NCI-H446 treated with DMSO at 0.1 percent for 48 hours (cell line): ENCODE measurements around the gene SCYL3.
"Not testable (repeated sequence)": the region's sequence is repeated elsewhere in the genome, so short reads cannot be mapped to it uniquely, and the experiment has no call there.

Experiments
- DNase-seq: peaks from one replicate; lab custom pipeline; 2025; lab: John Stamatoyannopoulos, UW

The SCYL3 gene

GRCh38 chr1:169814265-169814664, 79.4 kb downstream of the SCYL3 start:
- no peak for DNase-seq

GRCh38 chr1:169812131-169812530, 81.6 kb downstream of the SCYL3 start:
- DNase-seq: no peak

GRCh38 chr1:169811418-169812035, 82.2 kb downstream of the SCYL3 start:
- DNase-seq: not testable (repeated sequence)

GRCh38 chr1:169809370-169810095, 84.2 kb downstream of the SCYL3 start:
- no peak for DNase-seq

- DNase-seq: no peak
These were observed 88.8 kb downstream of the SCYL3 start for GRCh38 chr1:169804941-169805340.

- no peak for DNase-seq
These were observed 90.8 kb downstream of the SCYL3 start for GRCh38 chr1:169802888-169803287.
